Bronchial epithelial cell (primary cell): ENCODE results near the gene TSPAN12. TPM values are rescaled to one million over a fixed set of nuclear protein-coding genes. Genes with fewer than 3 reads are reported as not detected.

ENCODE experiments used
- DNase-seq: peaks from one replicate; pipeline ENCODE4 v3.0.0-alpha.2; 2010; ENCODE audit warnings: low read depth
- FAIRE-seq: peaks from 2 replicates; lab custom pipeline; 2011; peaks lifted over from hg19 to GRCh38; lab: Jason Lieb, UNC
- H3K27me3 ChIP-seq: 2 replicates; pipeline ENCODE4 v1.5.1; 2011; ENCODE audit warnings: low read length; ENCODE audit not compliant: control insufficient read depth, insufficient read depth
- H3K36me3 ChIP-seq: 2 replicates; pipeline ENCODE4 v1.5.1; 2011; ENCODE audit warnings: low read length; ENCODE audit not compliant: control insufficient read depth, insufficient read depth
- H3K4me3 ChIP-seq: 2 replicates; pipeline ENCODE4 v1.5.1; 2011; ENCODE audit warnings: mild to moderate bottlenecking, low read depth, low read length, control low read depth
- CTCF ChIP-seq: IDR thresholded peaks from 2 replicates; pipeline ENCODE4 v1.5.1; 2011; ENCODE audit warnings: mild to moderate bottlenecking, moderate library complexity, low read length, control low read depth, inconsistent platforms; ENCODE audit not compliant: insufficient read depth, severe bottlenecking
- total RNA-seq: library from RNA; depleted of rRNA; stranded (reverse); fragments of >200 nt; gene quantifications from 2 replicates; pipeline ENCODE4 v1.2.1, GENCODE V29; 2014

TSPAN12 gene
- total RNA-seq, 1 donor from 2014 or later, result 1.6 TPM

- no peaks in the 10 kb centered on the region for H3K36me3 ChIP-seq
- DNase-seq, result no peak
- H3K4me3 ChIP-seq, result no peak overlapping the region
- no peaks in the 10 kb centered on the region for H3K27me3 ChIP-seq
- no peak for TF ChIP-seq CTCF
- FAIRE-seq, result no peak
Observed at GRCh38 chr7:120742372-120742771, 115.6 kb downstream of the TSPAN12 start.

- Histone ChIP-seq H3K4me3 (no peak overlapping the region), H3K36me3 (no peaks in the 10 kb centered on the region), H3K27me3 (no peaks in the 10 kb centered on the region)
- DNase-seq (peak; percentile 78), FAIRE-seq (no peak)
- TF ChIP-seq CTCF, result no peak
Observed at GRCh38 chr7:120741371-120742042, 116.4 kb downstream of the TSPAN12 start.

- TF ChIP-seq CTCF, result no peak
- FAIRE-seq, result no peak
Observed at GRCh38 chr7:120740348-120740747, 117.6 kb downstream of the TSPAN12 start.

GRCh38 chr7:120738816-120739215 lies 119.1 kb downstream of the TSPAN12 start:
- no peaks in the 10 kb centered on the region for H3K27me3 ChIP-seq
- H3K4me3 ChIP-seq, result no peak overlapping the region
- DNase-seq, result no peak
- no peak for FAIRE-seq
- H3K36me3 ChIP-seq, result no peaks in the 10 kb centered on the region
- TF ChIP-seq CTCF, result no peak

More at GRCh38 chr7:120740348-120740747, 117.6 kb downstream of the TSPAN12 start:
- no peaks in the 10 kb centered on the region for H3K36me3 ChIP-seq
- no peak for DNase-seq
- no peak overlapping the region for H3K4me3 ChIP-seq
- H3K27me3 ChIP-seq, result no peaks in the 10 kb centered on the region

Other genes with a start within 250 kb of the TSPAN12 start
- gene ING3, start 92.6 kb upstream of the TSPAN12 start, total RNA-seq, result 6.5 and 10.8 TPM in 2 replicates
- under 0.01 and 0.26 TPM in 2 replicates for gene CPED1, start 130.6 kb upstream of the TSPAN12 start, total RNA-seq